ENCODE measurements around the gene VPS50.
A peak's percentile ranks its signal among the peaks of the same experiment; 100 is the strongest.

VPS50 gene

GRCh38 chr7:93231799-93232672 is at the start of gene VPS50:
VPS50 (plus strand) TSS chr7:93232366; CDS start chr7:93232468, 102 bp downstream.
- DNase-seq, result peak; percentile 96

- DNase-seq, result peak; percentile 35
Measured at GRCh38 chr7:93185303-93186027, 46.7 kb upstream of the VPS50 start.

GRCh38 chr7:93188870-93189634 is 43.1 kb upstream of the VPS50 start:
- no peak for DNase-seq

- peak; percentile 15 for DNase-seq
Measured at GRCh38 chr7:93194386-93194785, 37.8 kb upstream of the VPS50 start.

DNA sequence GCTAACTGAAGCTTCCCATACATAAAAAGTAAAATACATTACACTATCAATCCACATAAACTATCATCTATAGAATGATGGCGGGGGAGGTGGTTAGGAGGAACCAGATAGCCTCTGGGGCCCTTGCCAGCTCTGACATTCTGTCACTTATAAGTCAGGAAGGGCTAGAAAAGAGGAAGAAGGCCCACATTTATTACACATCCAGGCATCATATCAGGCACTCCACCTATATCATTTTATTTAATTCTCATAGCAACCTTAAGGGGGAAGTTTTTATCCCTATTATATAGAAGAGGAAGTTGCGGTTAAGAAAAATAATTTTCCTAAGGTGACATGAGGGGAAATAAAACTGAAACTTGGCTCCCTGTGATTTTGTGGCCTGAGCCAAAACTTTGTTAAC is 35.8 kb upstream of the VPS50 start:
- DNase-seq, result no peak

- no peak for DNase-seq
Measured at GRCh38 chr7:93198472-93198871, 33.7 kb upstream of the VPS50 start.

- no peak for DNase-seq
Measured at GRCh38 chr7:93202594-93203250, 29.4 kb upstream of the VPS50 start.

GRCh38 chr7:93203496-93203895 is 28.7 kb upstream of the VPS50 start:
- DNase-seq, result no peak

GRCh38 chr7:93205046-93205445 is 27.1 kb upstream of the VPS50 start:
- no peak for DNase-seq

DNA sequence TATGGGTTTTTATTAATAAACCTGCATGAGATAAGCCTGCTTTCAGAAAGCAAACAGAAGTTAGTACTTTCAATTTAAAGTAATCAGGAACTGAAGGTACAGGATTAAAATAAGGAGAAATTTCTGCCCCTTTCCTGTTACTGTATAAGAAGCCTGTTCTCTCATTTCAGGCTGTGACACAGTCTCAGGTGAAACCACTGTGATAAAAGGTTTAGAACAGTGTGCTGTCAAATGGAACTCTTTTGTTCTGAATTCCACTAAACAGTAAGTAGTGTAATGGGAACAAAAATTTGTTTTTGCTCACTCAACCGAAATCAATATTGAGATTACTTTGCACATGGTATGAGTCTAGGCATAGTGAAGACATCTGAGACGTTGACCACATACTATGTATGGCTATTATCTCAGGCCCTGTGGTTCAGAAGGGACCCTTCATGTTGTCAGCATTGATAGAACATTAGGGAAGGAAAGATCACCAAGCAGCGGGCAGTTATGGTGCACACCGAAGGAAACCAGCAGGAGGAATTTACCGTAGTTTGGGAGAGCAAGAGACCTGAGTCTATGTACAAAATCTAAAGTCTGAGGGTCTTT is 20.8 kb upstream of the VPS50 start:
- no peak for DNase-seq

DNA sequence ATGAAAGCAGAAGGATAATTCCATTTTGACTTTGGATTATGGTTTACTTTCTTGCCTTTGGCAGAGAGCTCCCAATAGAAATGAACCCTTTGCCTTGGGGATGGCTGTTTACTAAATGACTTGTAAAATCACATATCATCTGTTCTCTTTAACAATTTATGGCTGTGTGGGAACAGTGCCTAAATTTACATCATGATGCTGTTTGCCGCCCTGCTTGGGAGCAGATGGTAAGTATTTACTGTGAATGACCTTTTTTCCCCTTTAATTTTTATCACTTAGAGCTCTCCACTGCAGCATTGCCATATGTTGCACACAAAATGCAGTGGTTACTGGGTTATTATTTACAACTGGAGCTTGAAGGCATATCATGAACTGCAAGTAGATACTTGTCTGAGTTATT is 19.3 kb upstream of the VPS50 start:
- DNase-seq, result no peak

DNA sequence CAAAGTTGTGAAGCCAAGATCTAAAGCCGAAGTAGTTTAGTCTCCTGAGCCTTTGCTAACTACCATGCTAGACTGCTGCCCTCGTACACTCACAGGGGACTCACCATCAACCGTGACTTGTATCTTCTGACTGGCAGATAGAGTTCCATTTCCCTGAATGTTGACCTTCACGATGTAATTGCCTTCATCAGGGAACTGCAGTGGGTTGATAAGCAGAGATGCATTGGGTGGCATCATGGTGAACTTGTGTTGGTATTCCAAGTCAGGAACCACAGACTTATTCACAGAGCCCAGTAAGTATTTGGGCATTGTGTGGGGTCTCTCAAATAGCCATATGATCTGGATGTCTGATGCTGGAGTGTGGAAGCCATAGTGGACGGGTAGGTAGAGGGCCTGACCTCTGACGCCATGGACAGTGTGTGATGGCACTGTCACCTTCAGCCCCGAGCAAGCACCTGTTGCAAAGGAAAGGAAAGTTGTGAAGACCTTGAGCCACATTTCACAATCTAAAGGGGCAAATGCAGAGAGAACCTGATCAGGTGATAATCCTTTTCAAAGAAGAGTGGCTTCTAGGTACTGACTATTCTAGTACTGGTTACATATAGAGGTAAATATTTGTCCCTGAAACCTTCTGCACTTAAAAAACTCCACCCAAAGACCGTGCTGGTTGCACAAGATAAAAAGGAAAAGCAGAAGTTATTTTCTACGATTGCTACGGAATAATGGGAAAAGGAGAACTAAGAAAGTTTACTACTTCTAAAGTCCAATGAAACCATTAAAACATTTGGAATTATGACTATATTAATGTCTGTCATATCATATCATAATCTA is 13.0 kb upstream of the VPS50 start:
- no peak for DNase-seq

DNA sequence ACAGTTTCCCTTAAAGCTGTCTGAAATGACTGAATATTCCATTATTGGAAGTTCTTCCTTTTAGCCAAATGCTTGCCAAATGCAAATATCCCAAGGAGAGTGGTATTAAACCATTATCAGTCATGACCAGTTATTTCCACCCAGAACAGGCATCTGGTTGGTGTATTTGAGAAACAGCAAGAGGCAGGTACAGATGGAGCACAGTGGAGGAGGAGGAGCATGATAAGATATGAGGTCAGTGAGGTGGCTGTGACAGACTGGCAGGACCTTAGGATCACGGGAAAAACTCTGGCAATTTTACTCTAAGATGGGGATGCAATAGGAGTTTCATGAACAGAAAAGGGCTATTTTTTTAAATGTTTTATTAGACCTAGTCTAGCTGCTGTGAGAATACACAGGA is 12.3 kb upstream of the VPS50 start:
- DNase-seq, result no peak

DNA sequence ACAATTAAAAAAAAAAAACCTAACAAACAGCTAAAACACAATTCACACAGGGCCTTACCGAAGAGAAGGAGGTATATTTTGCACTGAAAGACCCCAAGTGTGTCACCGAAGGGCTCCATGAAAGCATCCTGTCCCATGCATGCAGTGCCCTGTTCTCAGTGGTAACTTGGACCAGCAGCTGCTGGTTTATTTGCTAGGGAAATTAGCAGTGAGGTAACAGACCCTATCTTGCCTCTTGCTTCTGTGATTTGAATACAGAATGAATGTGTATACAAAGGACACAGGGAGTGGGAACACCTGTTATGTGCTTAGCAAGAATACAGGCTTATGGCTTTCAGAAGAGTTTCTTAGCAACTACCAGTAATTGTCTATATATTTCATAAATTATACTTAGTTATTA is 5.9 kb upstream of the VPS50 start, which contains the start of gene HEPACAM2:
Gene HEPACAM2, minus strand, starts transcription at position 160 of the 400 bp plus-strand sequence.
- DNase-seq, result no peak

DNA sequence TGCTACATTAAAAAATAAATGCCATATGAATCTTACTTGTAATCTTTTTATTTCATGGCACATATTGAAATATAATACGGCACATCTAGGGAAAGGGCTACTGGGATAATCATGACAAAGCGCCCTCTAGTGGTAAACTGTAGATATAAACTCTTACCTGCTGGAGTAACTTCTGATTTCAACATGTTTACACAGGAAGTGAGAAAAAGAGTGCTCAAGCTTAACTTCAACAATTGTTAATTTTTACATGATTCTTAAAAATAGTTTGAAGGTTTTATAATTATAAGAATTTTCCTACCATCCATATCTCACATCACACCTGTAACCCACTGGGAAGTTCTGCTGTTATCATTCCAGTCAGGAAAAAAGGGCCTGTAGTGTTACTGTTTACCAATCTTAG is 3.9 kb upstream of the VPS50 start:
- DNase-seq, result peak; percentile 57

DNA sequence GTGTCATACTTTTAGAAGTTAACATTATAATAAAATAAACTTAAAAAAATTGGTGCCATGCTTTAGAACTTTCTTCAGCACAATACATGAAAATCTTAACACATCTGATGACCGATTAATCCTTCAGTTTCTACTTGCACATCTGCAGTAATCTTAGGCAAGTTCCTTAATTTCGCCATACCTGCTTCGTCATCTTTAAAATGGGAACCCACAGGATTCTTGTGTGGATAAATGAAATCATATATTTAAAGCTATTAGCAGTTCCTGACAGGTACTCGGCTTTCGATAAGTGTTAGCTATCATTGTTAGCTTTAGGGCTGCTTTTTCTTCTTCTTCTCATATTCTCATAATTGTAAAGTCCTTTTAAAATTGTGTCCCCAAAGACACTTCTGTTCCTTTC is 907 bp upstream of the VPS50 start:
- no peak for DNase-seq

DNA sequence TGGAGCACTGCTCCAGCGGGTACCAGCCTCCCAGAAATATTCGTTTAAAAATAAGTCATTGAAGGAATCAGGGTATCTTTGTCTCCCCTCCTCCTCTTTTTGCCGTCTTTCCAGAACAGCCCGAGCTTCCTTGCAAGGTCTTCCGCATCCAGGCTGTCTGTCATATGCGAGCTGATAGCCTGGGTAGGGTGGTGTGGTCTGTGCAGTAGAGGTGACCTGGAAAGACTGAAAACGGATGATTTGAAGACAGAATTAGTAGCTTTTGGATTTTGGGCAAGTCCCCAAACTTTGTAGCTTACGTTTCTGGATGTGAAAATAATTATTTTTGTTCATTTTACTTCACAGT is 480 bp downstream of the VPS50 start:
- peak; percentile 10 for DNase-seq

DNA sequence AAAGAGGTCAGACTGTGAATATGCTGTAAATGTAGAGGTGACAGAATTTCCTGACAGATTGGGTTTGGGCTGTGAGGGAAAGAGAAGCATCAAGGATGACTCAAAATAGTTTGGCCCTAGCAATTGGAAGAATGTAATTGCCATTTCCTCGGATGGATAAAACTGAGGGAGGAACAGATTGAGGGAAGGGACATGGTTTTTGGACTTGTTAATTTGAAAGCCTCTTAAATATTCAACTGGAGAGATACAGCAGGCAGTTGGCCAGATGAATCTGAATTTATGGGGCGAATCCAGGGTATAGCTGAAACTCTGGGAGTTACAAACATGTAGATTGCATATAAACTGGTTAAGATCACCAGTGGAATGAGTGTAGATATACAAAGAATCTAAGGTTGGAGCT is 3.4 kb downstream of the VPS50 start:
- DNase-seq, result no peak

DNA sequence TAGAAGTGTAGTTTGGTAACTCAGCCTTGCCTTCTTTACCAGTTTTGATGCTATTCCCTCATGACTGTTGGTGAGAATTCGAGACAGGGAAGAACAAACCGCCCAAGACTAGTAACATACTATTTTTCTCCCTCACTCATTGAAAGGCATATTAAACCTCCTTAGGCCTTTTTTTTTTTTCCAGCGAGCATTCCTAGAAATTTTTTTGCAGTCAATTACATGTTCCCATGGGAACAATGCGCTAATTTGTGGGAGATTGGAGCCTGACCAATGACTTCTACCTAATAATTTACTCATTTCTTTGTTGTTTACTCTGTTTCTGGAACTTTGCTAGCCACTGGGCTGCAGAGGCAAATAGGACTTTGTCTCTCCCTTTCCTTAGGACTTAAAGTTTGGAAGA is 6.0 kb downstream of the VPS50 start:
- no peak for DNase-seq

DNA sequence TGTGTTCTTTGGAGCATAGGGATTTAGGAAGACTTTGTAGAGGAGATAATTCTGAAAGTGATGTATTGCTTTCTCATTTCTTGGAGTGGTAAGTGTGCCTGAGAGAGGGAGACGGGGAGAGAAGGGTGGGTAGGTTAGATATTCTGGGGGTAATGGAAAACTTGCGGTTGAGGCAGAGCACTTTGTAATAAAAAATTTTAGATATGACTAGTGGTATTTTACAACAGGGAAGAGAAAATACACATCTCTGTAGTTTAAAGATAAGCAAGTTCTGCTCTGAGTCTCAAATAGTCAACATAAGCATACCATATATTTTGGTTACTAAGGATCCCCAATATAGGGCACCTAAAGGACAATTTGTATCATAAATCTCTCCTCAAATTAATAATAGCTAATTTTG is 6.6 kb downstream of the VPS50 start:
- DNase-seq, result no peak

- no peak for DNase-seq
Measured at GRCh38 chr7:93239824-93240223, 7.7 kb downstream of the VPS50 start.

GRCh38 chr7:93242106-93242505 is 9.9 kb downstream of the VPS50 start:
- DNase-seq, result no peak
